Effector memory CD4-positive, alpha-beta T cell (primary cell): ENCODE data around the gene TMEM61.
"Not testable (repeated sequence)": the region's sequence is repeated elsewhere in the genome, so short reads cannot be mapped to it uniquely, and the experiment has no call there.

ENCODE experiments used
- DNase-seq, 3 donors: peaks; one replicate each; pipeline ENCODE4 v3.0.0-alpha.2; 2020
- H3K27ac ChIP-seq: 2 replicates; pipeline ENCODE4 v1.7.0; 2013; ENCODE audit warnings: mild to moderate bottlenecking, low read length, moderate library complexity; ENCODE audit not compliant: insufficient read depth, poor library complexity, severe bottlenecking
- H3K27me3 ChIP-seq: replicated peaks from 2 replicates; pipeline ENCODE4 v1.7.0; 2013; ENCODE audit warnings: mild to moderate bottlenecking, low read length; ENCODE audit not compliant: insufficient read depth, control insufficient read depth, poor library complexity, severe bottlenecking
- H3K36me3 ChIP-seq: 2 replicates; pipeline ENCODE4 v1.7.0; 2013; ENCODE audit warnings: mild to moderate bottlenecking, low read length, moderate library complexity; ENCODE audit not compliant: control insufficient read depth, insufficient read depth
- H3K4me1 ChIP-seq: 2 replicates; pipeline ENCODE4 v1.7.0; 2013; ENCODE audit warnings: low read length, mild to moderate bottlenecking; ENCODE audit not compliant: control insufficient read depth, insufficient read depth, poor library complexity, severe bottlenecking
- H3K4me3 ChIP-seq: 2 replicates; pipeline ENCODE4 v1.7.0; 2013; ENCODE audit warnings: low read length, low read depth, mild to moderate bottlenecking; ENCODE audit not compliant: insufficient read depth, poor library complexity, severe bottlenecking
- H3K9me3 ChIP-seq: 2 replicates; pipeline ENCODE4 v1.7.0; 2013; ENCODE audit warnings: mild to moderate bottlenecking, low read length, moderate library complexity; ENCODE audit not compliant: control insufficient read depth

TMEM61 gene

GRCh38 chr1:54959241-54959640, 21.2 kb upstream of the TMEM61 start:
- DNase-seq, result no peak
- no peaks in the 10 kb centered on the region for H3K36me3 ChIP-seq
- no peak overlapping the region for H3K27ac ChIP-seq
- no peaks in the 10 kb centered on the region for H3K4me1 ChIP-seq
- no peaks in the 10 kb centered on the region for H3K27me3 ChIP-seq
- H3K4me3 ChIP-seq, result no peak overlapping the region
- H3K9me3 ChIP-seq, result no peaks in the 10 kb centered on the region

- Histone ChIP-seq H3K4me3 (no peak overlapping the region), H3K4me1 (no peaks in the 10 kb centered on the region), H3K27ac (no peak overlapping the region), H3K36me3 (no peaks in the 10 kb centered on the region), H3K9me3 (no peaks in the 10 kb centered on the region), H3K27me3 (no peaks in the 10 kb centered on the region)
- DNase-seq, result no peak
Observed at GRCh38 chr1:54962612-54963395, 17.6 kb upstream of the TMEM61 start.

GRCh38 chr1:54963829-54964228, 16.6 kb upstream of the TMEM61 start:
- H3K27me3 ChIP-seq, H3K9me3 ChIP-seq, H3K4me1 ChIP-seq, H3K27ac ChIP-seq, DNase-seq, H3K4me3 ChIP-seq, H3K36me3 ChIP-seq: not testable (repeated sequence)

- Histone ChIP-seq H3K27ac (no peak overlapping the region), H3K36me3 (no peaks in the 10 kb centered on the region), H3K27me3 (no peaks in the 10 kb centered on the region), H3K4me3 (no peak overlapping the region), H3K4me1 (no peaks in the 10 kb centered on the region), H3K9me3 (no peaks in the 10 kb centered on the region)
- no peak for DNase-seq
Observed at GRCh38 chr1:54965624-54966340, 14.6 kb upstream of the TMEM61 start.

GRCh38 chr1:54967372-54967771, 13.1 kb upstream of the TMEM61 start:
- H3K9me3 ChIP-seq, result no peaks in the 10 kb centered on the region
- H3K27ac ChIP-seq, result no peak overlapping the region
- H3K4me3 ChIP-seq, result no peak overlapping the region
- DNase-seq, result no peak
- no peaks in the 10 kb centered on the region for H3K4me1 ChIP-seq
- no peaks in the 10 kb centered on the region for H3K36me3 ChIP-seq
- H3K27me3 ChIP-seq, result no peaks in the 10 kb centered on the region

GRCh38 chr1:54968551-54968950, 11.9 kb upstream of the TMEM61 start:
- Histone ChIP-seq H3K4me3 (no peak overlapping the region), H3K27ac (no peak overlapping the region), H3K27me3 (no peaks in the 10 kb centered on the region), H3K36me3 (no peaks in the 10 kb centered on the region), H3K9me3 (no peaks in the 10 kb centered on the region), H3K4me1 (no peaks in the 10 kb centered on the region)
- DNase-seq, result no peak

- Histone ChIP-seq H3K36me3 (no peaks in the 10 kb centered on the region), H3K4me3 (no peak overlapping the region), H3K27me3 (no peaks in the 10 kb centered on the region), H3K4me1 (no peaks in the 10 kb centered on the region), H3K27ac (no peak overlapping the region), H3K9me3 (no peaks in the 10 kb centered on the region)
- no peak for DNase-seq
Observed at GRCh38 chr1:54969879-54970278, 10.5 kb upstream of the TMEM61 start.

GRCh38 chr1:54970901-54971300, 9.5 kb upstream of the TMEM61 start:
- H3K4me3 ChIP-seq, result no peak overlapping the region
- H3K4me1 ChIP-seq, result no peaks in the 10 kb centered on the region
- H3K9me3 ChIP-seq, result no peaks in the 10 kb centered on the region
- no peaks in the 10 kb centered on the region for H3K36me3 ChIP-seq
- no peak for DNase-seq
- H3K27ac ChIP-seq, result no peak overlapping the region
- H3K27me3 ChIP-seq, result no peaks in the 10 kb centered on the region

- DNase-seq, result no peak
- H3K9me3 ChIP-seq, result no peaks in the 10 kb centered on the region
- no peak overlapping the region for H3K27ac ChIP-seq
- H3K4me1 ChIP-seq, result no peaks in the 10 kb centered on the region
- H3K27me3 ChIP-seq, result no peaks in the 10 kb centered on the region
- H3K4me3 ChIP-seq, result no peak overlapping the region
- no peaks in the 10 kb centered on the region for H3K36me3 ChIP-seq
Observed at GRCh38 chr1:54971317-54971791, 9.1 kb upstream of the TMEM61 start.

- H3K27me3 ChIP-seq, result no peaks in the 10 kb centered on the region
- no peak overlapping the region for H3K27ac ChIP-seq
- no peak for DNase-seq
- no peak overlapping the region for H3K4me3 ChIP-seq
- no peaks in the 10 kb centered on the region for H3K9me3 ChIP-seq
- H3K4me1 ChIP-seq, result no peaks in the 10 kb centered on the region
- no peaks in the 10 kb centered on the region for H3K36me3 ChIP-seq
Observed at GRCh38 chr1:54972436-54972835, 8.0 kb upstream of the TMEM61 start.
